IMR-90 (cell line): ENCODE results near the gene FGF12.

Experiments
- CHD1 ChIP-seq: IDR thresholded peaks from 2 replicates; pipeline ENCODE4 v1.6.1; 2012; ENCODE audit warnings: low read depth, low read length, improper control_type of control experiment
- FOS ChIP-seq: fragments of 150-350 bp; IDR thresholded peaks from 2 replicates; pipeline ENCODE4 v1.6.1; 2016; ENCODE audit warnings: low read depth, low read length
- MAFK ChIP-seq: IDR thresholded peaks from 2 replicates; pipeline ENCODE4 v1.6.1; 2012; ENCODE audit warnings: low read depth, low read length, improper control_type of control experiment
- POLR2A ChIP-seq: IDR thresholded peaks from 2 replicates; pipeline ENCODE4 v1.6.1; 2012; ENCODE audit warnings: mild to moderate bottlenecking, low read depth, low read length
- RAD21 ChIP-seq: IDR thresholded peaks from 2 replicates; pipeline ENCODE4 v1.6.1; 2012; ENCODE audit warnings: low read length, improper control_type of control experiment
- RCOR1 ChIP-seq: IDR thresholded peaks from 2 replicates; pipeline ENCODE4 v1.6.1; 2012; ENCODE audit warnings: mild to moderate bottlenecking, low read length, improper control_type of control experiment; ENCODE audit not compliant: insufficient replicate concordance
- RFX5 ChIP-seq: IDR thresholded peaks from 2 replicates; pipeline ENCODE4 v1.8.0; 2012; ENCODE audit warnings: low read depth, mild to moderate bottlenecking, low read length, moderate library complexity
- TF ChIP-seq, protein P1 (sequence below): fragments of 150-350 bp; IDR thresholded peaks from 2 replicates; pipeline ENCODE4 v1.6.1; 2016; ENCODE audit warnings: low read depth, mild to moderate bottlenecking, low read length, moderate library complexity, borderline replicate concordance
- TF ChIP-seq, protein P2 (sequence below): conservative IDR thresholded peaks from 2 replicates; pipeline ENCODE4 v1.5.1; 2012; ENCODE audit warnings: mild to moderate bottlenecking, low read depth, low read length, improper control_type of control experiment
- TF ChIP-seq, protein P3 (sequence below): fragments of 150-350 bp; IDR thresholded peaks from 2 replicates; pipeline ENCODE4 v1.6.1; 2017; ENCODE audit warnings: mild to moderate bottlenecking, antibody characterized with exemption, low read length, low read depth

DNA sequence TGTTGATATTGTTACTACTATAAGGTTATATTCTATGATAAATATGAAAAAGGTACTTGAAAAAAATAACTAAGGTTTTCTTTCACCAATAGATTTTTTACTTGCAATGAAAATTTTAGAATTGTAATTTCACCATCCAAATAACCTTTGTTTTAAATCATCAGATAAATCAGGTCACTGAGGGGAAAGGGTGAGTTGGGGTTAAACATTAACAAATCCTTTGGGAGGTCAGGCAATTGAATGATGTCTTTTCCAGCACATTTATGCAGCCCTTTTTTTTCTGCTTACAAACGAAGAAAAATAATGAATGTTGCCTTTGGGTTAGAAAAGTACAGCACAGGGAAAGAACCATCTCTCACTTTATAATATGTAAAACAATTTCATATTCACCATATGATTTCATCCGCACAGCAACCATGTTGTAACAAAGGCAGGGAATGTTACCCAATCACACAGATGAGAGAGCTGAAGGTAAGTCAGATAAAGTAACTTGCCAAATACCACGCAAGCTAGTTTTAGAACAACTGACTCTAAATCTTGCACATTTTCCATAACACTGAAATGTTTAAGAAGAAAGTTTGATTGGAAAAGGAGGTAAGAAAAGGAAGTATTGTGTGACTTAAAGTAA lies 151.3 kb downstream of the FGF12 start:
- TF ChIP-seq POLR2A = no peak
- TF ChIP-seq, protein P1, sequence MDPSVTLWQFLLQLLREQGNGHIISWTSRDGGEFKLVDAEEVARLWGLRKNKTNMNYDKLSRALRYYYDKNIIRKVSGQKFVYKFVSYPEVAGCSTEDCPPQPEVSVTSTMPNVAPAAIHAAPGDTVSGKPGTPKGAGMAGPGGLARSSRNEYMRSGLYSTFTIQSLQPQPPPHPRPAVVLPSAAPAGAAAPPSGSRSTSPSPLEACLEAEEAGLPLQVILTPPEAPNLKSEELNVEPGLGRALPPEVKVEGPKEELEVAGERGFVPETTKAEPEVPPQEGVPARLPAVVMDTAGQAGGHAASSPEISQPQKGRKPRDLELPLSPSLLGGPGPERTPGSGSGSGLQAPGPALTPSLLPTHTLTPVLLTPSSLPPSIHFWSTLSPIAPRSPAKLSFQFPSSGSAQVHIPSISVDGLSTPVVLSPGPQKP = no peak
- TF ChIP-seq, protein P2, sequence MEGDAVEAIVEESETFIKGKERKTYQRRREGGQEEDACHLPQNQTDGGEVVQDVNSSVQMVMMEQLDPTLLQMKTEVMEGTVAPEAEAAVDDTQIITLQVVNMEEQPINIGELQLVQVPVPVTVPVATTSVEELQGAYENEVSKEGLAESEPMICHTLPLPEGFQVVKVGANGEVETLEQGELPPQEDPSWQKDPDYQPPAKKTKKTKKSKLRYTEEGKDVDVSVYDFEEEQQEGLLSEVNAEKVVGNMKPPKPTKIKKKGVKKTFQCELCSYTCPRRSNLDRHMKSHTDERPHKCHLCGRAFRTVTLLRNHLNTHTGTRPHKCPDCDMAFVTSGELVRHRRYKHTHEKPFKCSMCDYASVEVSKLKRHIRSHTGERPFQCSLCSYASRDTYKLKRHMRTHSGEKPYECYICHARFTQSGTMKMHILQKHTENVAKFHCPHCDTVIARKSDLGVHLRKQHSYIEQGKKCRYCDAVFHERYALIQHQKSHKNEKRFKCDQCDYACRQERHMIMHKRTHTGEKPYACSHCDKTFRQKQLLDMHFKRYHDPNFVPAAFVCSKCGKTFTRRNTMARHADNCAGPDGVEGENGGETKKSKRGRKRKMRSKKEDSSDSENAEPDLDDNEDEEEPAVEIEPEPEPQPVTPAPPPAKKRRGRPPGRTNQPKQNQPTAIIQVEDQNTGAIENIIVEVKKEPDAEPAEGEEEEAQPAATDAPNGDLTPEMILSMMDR = no peak
- TF ChIP-seq MAFK = no peak
- TF ChIP-seq FOS = no peak
- TF ChIP-seq CHD1 = no peak
- TF ChIP-seq, protein P3, sequence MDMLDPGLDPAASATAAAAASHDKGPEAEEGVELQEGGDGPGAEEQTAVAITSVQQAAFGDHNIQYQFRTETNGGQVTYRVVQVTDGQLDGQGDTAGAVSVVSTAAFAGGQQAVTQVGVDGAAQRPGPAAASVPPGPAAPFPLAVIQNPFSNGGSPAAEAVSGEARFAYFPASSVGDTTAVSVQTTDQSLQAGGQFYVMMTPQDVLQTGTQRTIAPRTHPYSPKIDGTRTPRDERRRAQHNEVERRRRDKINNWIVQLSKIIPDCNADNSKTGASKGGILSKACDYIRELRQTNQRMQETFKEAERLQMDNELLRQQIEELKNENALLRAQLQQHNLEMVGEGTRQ = no peak
- TF ChIP-seq RCOR1 = no peak
- TF ChIP-seq RAD21 = no peak
- no peak for TF ChIP-seq RFX5
